K562 (cell line): Measurements from ENCODE around the gene LZTR1. TPM values are rescaled to one million over a fixed set of nuclear protein-coding genes. Genes with fewer than 3 reads are reported as not detected.
A peak's percentile ranks its signal among the peaks of the same experiment; 100 is the strongest.

Experiments
- BCL6 ChIP-seq: fragments of 250-450 bp; sonication (Bioruptor Pico); IDR thresholded peaks from 2 replicates; pipeline ENCODE4 v1.4.0; 2020
- E2F3 ChIP-seq: fragments of 250-450 bp; sonication (Bioruptor Pico); IDR thresholded peaks from 2 replicates; pipeline ENCODE4 v1.4.0; 2020; ENCODE audit warnings: mild to moderate bottlenecking
- HMG20A ChIP-seq: fragments of 450-650 bp; formaldehyde crosslinking; conservative IDR thresholded peaks from 2 replicates; pipeline ENCODE4 v1.4.0; 2020; ENCODE audit warnings: mild to moderate bottlenecking, mixed read lengths
- KLF6 ChIP-seq: fragments of 250-450 bp; sonication (Bioruptor Pico); IDR thresholded peaks from 2 replicates; pipeline ENCODE4 v1.4.0; 2020; ENCODE audit warnings: mild to moderate bottlenecking, moderate library complexity, borderline replicate concordance
- MITF ChIP-seq: IDR thresholded peaks from 2 replicates; pipeline ENCODE4 v1.6.1; 2014; ENCODE audit warnings: antibody characterized with exemption
- MTF1 ChIP-seq: fragments of 250-450 bp; sonication (Bioruptor Pico); IDR thresholded peaks from 2 replicates; pipeline ENCODE4 v1.9.0; 2021; ENCODE audit warnings: moderate library complexity, mild to moderate bottlenecking, inconsistent platforms, borderline replicate concordance
- PHTF2 ChIP-seq: fragments of 250-450 bp; sonication (Bioruptor Pico); IDR thresholded peaks from 2 replicates; pipeline ENCODE4 v1.5.0; 2021; ENCODE audit warnings: mild to moderate bottlenecking
- POLR2G ChIP-seq: fragments of 200-400 bp; formaldehyde crosslinking; IDR thresholded peaks from 2 replicates; pipeline ENCODE4 v1.6.1; 2017; ENCODE audit warnings: low read depth, mild to moderate bottlenecking, antibody characterized with exemption, low read length, moderate library complexity
- SRF ChIP-seq, 2 experiments: fragments of 250-450, 450-650 bp in 1 of 2; sonication (Bioruptor Pico) in 1 of 2; sonication (generic) in 1 of 2; formaldehyde crosslinking; IDR thresholded peaks; 2 replicates each; pipeline versions ENCODE4 v1.5.0 to v1.5.1; 2020 to 2022; ENCODE audit warnings: mild to moderate bottlenecking in 1 of 2, missing genetic modification reagents in 1 of 2
- ZNF133 ChIP-seq: fragments of 250-450 bp; sonication (Bioruptor Pico); IDR thresholded peaks from 2 replicates; pipeline ENCODE4 v1.4.0; 2020; ENCODE audit warnings: mild to moderate bottlenecking
- ZNF263 ChIP-seq: sonication (generic); formaldehyde crosslinking; IDR thresholded peaks from 2 replicates; pipeline ENCODE4 v1.8.0; 2022; ENCODE audit warnings: mild to moderate bottlenecking, missing genetic modification reagents, borderline replicate concordance
- ZNF655 ChIP-seq: fragments of 250-450 bp; sonication (Bioruptor Pico); IDR thresholded peaks from 2 replicates; pipeline ENCODE4 v1.5.0; 2021
- polyA plus RNA-seq, 8 experiments: library from polyadenylated mRNA; depleted of rRNA in 4 of 8; stranded (reverse) in 5 of 8; unstranded in 3 of 8; fragments of >200 nt; fragmentation: Nextera tagmentation in 2 of 8; fragmentation: Illumina TruSeq in 1 of 8; extraction: Ambion mirVana in 2 of 8; extraction: Trizol in 1 of 8; gene quantifications; 2 replicates each; pipeline versions ENCODE4 v1.2.1 to v1.2.3, GENCODE V29; 2011 to 2014; ENCODE audit warnings: inconsistent platforms in 1 of 8, missing spikeins in 1 of 8
- total RNA-seq, 7 experiments: library from RNA; depleted of rRNA in 6 of 7; stranded (reverse); fragments of >200 nt in 6 of 7; fragmentation: Illumina TruSeq in 2 of 7; extraction: Trizol in 2 of 7; gene quantifications; 2 replicates each; pipeline versions ENCODE4 v1.2.1 to v1.2.3, GENCODE V29; 2011 to 2021; ENCODE audit warnings: low replicate concordance in 1 of 7
- TF ChIP-seq, protein P1 (sequence below): fragments of 250-450 bp; sonication (Bioruptor Pico); IDR thresholded peaks from 2 replicates; pipeline ENCODE4 v1.8.0; 2022; ENCODE audit warnings: inconsistent platforms, mild to moderate bottlenecking, moderate library complexity, borderline replicate concordance
- TF ChIP-seq, protein P2 (sequence below), 2 experiments: fragments of 450-650 bp; conservative IDR thresholded peaks; 2 replicates each; pipeline ENCODE4 v1.6.1; 2017; ENCODE audit warnings: mild to moderate bottlenecking in 2 of 2, moderate library complexity in 2 of 2
- TF ChIP-seq, protein P3 (sequence below): fragments of 250-450 bp; sonication (Bioruptor Pico); IDR thresholded peaks from 2 replicates; pipeline ENCODE4 v1.4.0; 2020; ENCODE audit warnings: mild to moderate bottlenecking
- TF ChIP-seq, protein P4 (sequence below), 2 experiments: fragments of 200-800 bp in 1 of 2; sonication (Bioruptor generic) in 1 of 2; sonication (generic) in 1 of 2; formaldehyde crosslinking in 1 of 2; IDR thresholded peaks in 1 of 2; conservative IDR thresholded peaks in 1 of 2; 2 replicates each; pipeline versions ENCODE4 v1.5.0 to v1.6.1; 2016 to 2020; ENCODE audit warnings: missing compliant biosample characterization in 1 of 2, missing genetic modification characterization in 1 of 2, missing genetic modification reagents in 1 of 2

The LZTR1 gene
- total and polyA plus RNA-seq, 9 of the 15 experiments (the other 6 are each of a cell fraction or from before 2014, with no cell fraction given), result 2.2 to 135 (median 63.0) TPM

DNA sequence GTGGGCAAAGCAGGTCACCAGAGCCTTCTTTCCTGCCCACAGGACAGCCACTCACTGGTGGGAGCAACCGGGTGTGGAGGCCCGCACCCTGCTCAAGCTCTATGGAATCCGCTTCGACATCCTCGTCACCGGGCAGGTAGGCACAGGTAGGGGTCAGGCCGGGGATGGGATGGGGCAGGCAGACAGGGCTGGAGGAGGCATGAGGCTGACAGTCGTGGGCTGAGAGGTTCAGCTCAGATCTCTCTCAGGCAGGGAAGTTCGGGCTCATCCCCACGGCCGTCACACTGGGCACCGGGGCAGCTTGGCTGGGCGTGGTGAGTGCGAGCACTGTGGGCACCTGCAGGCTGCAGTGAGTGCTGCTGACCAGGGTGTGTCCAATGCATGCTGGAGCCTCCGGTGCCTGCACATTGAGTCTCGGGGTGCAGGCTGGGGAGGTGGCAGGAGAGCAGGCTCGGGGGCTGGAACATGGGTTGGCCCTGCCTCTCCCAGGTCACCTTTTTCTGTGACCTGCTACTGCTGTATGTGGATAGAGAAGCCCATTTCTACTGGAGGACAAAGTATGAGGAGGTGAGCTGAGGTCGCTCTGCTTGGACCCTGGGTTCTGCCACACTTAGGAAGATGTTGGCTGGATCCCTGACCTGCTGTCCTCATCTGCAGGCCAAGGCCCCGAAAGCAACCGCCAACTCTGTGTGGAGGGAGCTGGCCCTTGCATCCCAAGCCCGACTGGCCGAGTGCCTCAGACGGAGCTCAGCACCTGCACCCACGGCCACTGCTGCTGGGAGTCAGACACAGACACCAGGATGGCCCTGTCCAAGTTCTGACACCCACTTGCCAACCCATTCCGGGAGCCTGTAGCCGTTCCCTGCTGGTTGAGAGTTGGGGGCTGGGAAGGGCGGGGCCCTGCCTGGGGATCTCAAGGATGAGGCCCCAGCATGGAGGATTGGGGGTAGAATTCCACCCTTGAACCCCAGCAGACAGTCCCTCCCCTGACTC, 44.0 kb downstream of the LZTR1 start (continued):
- TF ChIP-seq, protein P1, sequence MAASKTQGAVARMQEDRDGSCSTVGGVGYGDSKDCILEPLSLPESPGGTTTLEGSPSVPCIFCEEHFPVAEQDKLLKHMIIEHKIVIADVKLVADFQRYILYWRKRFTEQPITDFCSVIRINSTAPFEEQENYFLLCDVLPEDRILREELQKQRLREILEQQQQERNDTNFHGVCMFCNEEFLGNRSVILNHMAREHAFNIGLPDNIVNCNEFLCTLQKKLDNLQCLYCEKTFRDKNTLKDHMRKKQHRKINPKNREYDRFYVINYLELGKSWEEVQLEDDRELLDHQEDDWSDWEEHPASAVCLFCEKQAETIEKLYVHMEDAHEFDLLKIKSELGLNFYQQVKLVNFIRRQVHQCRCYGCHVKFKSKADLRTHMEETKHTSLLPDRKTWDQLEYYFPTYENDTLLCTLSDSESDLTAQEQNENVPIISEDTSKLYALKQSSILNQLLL (CRISPR knock-in tag), result peak; percentile 77; the same call in 1 of the 2 replicates
- TF ChIP-seq E2F3 (peak; percentile 77), BCL6 (no peak), ZNF133 (peak; percentile 72; the same call in 1 of the 2 replicates), POLR2G (peak; percentile 9; the same call in 1 of the 2 replicates), HMG20A (CRISPR knock-in tag) (no peak), ZNF263 (0 out of 2 replicates have a peak, but pooled peaks have one; percentile 26), MITF (no peak), MTF1 (peak; percentile 78; the same call in 1 of the 2 replicates), ZNF655 (CRISPR knock-in tag) (no peak), SRF (CRISPR knock-in tag; IDR thresholded peaks at IDR 0.05) (no peak), PHTF2 (CRISPR knock-in tag) (no peak), KLF6 (CRISPR knock-in tag) (no peak)
- TF ChIP-seq, protein P2, sequence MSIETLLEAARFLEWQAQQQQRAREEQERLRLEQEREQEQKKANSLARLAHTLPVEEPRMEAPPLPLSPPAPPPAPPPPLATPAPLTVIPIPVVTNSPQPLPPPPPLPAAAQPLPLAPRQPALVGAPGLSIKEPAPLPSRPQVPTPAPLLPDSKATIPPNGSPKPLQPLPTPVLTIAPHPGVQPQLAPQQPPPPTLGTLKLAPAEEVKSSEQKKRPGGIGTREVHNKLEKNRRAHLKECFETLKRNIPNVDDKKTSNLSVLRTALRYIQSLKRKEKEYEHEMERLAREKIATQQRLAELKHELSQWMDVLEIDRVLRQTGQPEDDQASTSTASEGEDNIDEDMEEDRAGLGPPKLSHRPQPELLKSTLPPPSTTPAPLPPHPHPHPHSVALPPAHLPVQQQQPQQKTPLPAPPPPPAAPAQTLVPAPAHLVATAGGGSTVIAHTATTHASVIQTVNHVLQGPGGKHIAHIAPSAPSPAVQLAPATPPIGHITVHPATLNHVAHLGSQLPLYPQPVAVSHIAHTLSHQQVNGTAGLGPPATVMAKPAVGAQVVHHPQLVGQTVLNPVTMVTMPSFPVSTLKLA (conservative IDR thresholded peaks at IDR 0.05), result no peak
- TF ChIP-seq, protein P3, sequence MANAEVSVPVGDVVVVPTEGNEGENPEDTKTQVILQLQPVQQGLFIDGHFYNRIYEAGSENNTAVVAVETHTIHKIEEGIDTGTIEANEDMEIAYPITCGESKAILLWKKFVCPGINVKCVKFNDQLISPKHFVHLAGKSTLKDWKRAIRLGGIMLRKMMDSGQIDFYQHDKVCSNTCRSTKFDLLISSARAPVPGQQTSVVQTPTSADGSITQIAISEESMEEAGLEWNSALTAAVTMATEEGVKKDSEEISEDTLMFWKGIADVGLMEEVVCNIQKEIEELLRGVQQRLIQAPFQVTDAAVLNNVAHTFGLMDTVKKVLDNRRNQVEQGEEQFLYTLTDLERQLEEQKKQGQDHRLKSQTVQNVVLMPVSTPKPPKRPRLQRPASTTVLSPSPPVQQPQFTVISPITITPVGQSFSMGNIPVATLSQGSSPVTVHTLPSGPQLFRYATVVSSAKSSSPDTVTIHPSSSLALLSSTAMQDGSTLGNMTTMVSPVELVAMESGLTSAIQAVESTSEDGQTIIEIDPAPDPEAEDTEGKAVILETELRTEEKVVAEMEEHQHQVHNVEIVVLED (CRISPR knock-in tag), result 0 out of 2 replicates have a peak, but pooled peaks have one; percentile 38
- TF ChIP-seq, protein P4, sequence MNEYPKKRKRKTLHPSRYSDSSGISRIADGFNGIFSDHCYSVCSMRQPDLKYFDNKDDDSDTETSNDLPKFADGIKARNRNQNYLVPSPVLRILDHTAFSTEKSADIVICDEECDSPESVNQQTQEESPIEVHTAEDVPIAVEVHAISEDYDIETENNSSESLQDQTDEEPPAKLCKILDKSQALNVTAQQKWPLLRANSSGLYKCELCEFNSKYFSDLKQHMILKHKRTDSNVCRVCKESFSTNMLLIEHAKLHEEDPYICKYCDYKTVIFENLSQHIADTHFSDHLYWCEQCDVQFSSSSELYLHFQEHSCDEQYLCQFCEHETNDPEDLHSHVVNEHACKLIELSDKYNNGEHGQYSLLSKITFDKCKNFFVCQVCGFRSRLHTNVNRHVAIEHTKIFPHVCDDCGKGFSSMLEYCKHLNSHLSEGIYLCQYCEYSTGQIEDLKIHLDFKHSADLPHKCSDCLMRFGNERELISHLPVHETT (CRISPR knock-in tag; conservative IDR thresholded peaks at IDR 0.05 in 1 of 2, IDR thresholded peaks at IDR 0.05 in 1 of 2), result 0 out of 4 replicates have a peak, but pooled peaks of 1 of the 2 experiments have one; percentile 46
